Astrocyte of the spinal cord (primary cell): ENCODE results near the gene PTPRN.

Experiments
- DNase-seq: peaks from one replicate; pipeline ENCODE4 v3.0.0; 2011; ENCODE audit warnings: low read depth, low spot score
- H3K4me3 ChIP-seq: 2 replicates; pipeline ENCODE4 v1.5.1; 2011; ENCODE audit warnings: low read depth, mild to moderate bottlenecking, low read length, moderate library complexity
- CTCF ChIP-seq: IDR thresholded peaks from 2 replicates; pipeline ENCODE4 v1.5.1; 2012; ENCODE audit warnings: low read depth, mild to moderate bottlenecking, low read length, inconsistent platforms
- in situ Hi-C: cut with HindIII; loops from 2 replicates; pipeline ENCODE4 v1.10.0; 2017; ENCODE audit warnings: low sequenced_read_pairs

Gene PTPRN

GRCh38 chr2:219252084-219252483, 57.1 kb downstream of the PTPRN start:
- in situ Hi-C loops: no loop called here
- H3K4me3 ChIP-seq: no peak overlapping the region
- DNase-seq: no peak
- no peak for TF ChIP-seq CTCF

- no peak overlapping the region for H3K4me3 ChIP-seq
- DNase-seq: no peak
- in situ Hi-C loops: no loop called here
- no peak for TF ChIP-seq CTCF
Observed at GRCh38 chr2:219251656-219252055, 57.5 kb downstream of the PTPRN start.

- no peak for TF ChIP-seq CTCF
- no peak overlapping the region for H3K4me3 ChIP-seq
- in situ Hi-C loops: no loop called here
- DNase-seq: no peak
Observed at GRCh38 chr2:219250049-219250781, 59.0 kb downstream of the PTPRN start.

- H3K4me3 ChIP-seq: no peak overlapping the region
- DNase-seq: peak; percentile 68
- in situ Hi-C loops: no loop called here
- no peak for TF ChIP-seq CTCF
Observed at GRCh38 chr2:219249203-219249980, 59.8 kb downstream of the PTPRN start.

GRCh38 chr2:219248845-219249202, 60.4 kb downstream of the PTPRN start:
- in situ Hi-C loops: no loop called here

More at GRCh38 chr2:219248845-219249202, 60.4 kb downstream of the PTPRN start:
- DNase-seq: no peak
- no peak for TF ChIP-seq CTCF
- no peak overlapping the region for H3K4me3 ChIP-seq
